Activated CD8-positive, alpha-beta T cell treated with anti-CD3 and anti-CD28 coated beads, Interleukin-2, amount 10 ng/mL, durations not matched to agents 7 days and 5 days (primary cell): ENCODE results near the gene CRISPLD2. TPM values are rescaled to one million over a fixed set of nuclear protein-coding genes. Genes with fewer than 3 reads are reported as not detected.
"Not testable (repeated sequence)": the region's sequence is repeated elsewhere in the genome, so short reads cannot be mapped to it uniquely, and the experiment has no call there.

Experiments used
- ATAC-seq: fragments of 150-1000 bp; cut with Tn5 transposase; one replicate; pipeline ENCODE4 v1.10.0; 2021; ENCODE audit warnings: moderate library complexity
- CTCF ChIA-PET: fragments of 350-600 bp; sonication (Branson Sonifier 250); formaldehyde crosslinking; loops from one replicate; lab custom pipeline; 2021; ENCODE audit warnings: antibody characterized with exemption; lab: Charles Lee
- POLR2A ChIA-PET: fragments of 350-600 bp; sonication (Branson Sonifier 250); formaldehyde crosslinking; loops from one replicate; lab custom pipeline; 2021; ENCODE audit warnings: antibody characterized with exemption; lab: Charles Lee
- DNase-seq: peaks from one replicate; pipeline ENCODE4 v3.0.0-alpha.2; 2020
- H3K27ac Mint-ChIP-seq: one replicate; pipeline ENCODE4 v1.8.0; 2021; ENCODE audit warnings: mild to moderate bottlenecking, mixed read lengths
- H3K27me3 Mint-ChIP-seq: one replicate; pipeline ENCODE4 v1.8.0; 2021; ENCODE audit warnings: low read depth, mixed read lengths
- H3K36me3 Mint-ChIP-seq: one replicate; pipeline ENCODE4 v1.8.0; 2021; ENCODE audit warnings: low read depth, mixed read lengths
- H3K4me1 Mint-ChIP-seq: one replicate; pipeline ENCODE4 v1.8.0; 2021; ENCODE audit warnings: low read depth, mixed read lengths
- H3K4me3 Mint-ChIP-seq: one replicate; pipeline ENCODE4 v1.8.0; 2021; ENCODE audit warnings: mild to moderate bottlenecking, mixed read lengths
- H3K9me3 Mint-ChIP-seq: one replicate; pipeline ENCODE4 v1.8.0; 2022; ENCODE audit warnings: mixed read lengths; ENCODE audit not compliant: insufficient read depth
- total RNA-seq, 2 experiments: library from RNA; stranded (reverse); gene quantifications; one replicate each; pipeline ENCODE4 v1.2.3, GENCODE V29; 2021

CRISPLD2 gene
- total RNA-seq, 2 experiments from 2014 or later, result not detected

DNA sequence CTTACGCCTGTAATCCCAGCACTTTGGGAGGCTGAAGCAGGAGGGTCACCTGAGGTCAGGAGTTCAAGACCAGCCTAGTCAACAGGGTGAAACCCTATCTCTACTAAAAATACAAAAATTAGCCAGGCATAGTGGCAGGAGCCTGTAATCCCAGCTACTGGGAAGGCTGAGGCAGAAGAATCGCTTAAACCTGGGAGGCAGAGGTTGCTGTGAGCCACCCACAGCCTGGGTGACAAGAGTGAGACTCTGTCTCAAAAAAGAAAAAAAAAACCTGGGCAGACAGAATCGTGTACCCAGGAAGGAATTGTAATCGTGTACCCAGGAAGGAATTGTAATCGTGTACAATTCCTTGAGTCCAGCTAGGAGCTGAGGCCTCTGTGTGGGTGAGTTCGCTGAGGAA, 118.8 kb downstream of the CRISPLD2 start:
- DNase-seq, H3K4me3 Mint-ChIP-seq, H3K27me3 Mint-ChIP-seq, H3K9me3 Mint-ChIP-seq, H3K4me1 Mint-ChIP-seq, H3K36me3 Mint-ChIP-seq, H3K27ac Mint-ChIP-seq, CTCF ChIA-PET, ATAC-seq, POLR2A ChIA-PET: not testable (repeated sequence)

- H3K36me3 Mint-ChIP-seq, result no peaks in the 10 kb centered on the region
- H3K4me3 Mint-ChIP-seq, result no peak overlapping the region
- DNase-seq, result no peak
- POLR2A ChIA-PET, result no interaction called here
- CTCF ChIA-PET, result interaction anchor here (2.2 kb wide), 1 partner anchor 11 kb away, joined by 6 read pairs; no protein-coding TSS in a partner anchor
- H3K27me3 Mint-ChIP-seq, result no peaks in the 10 kb centered on the region
- no peaks in the 10 kb centered on the region for H3K4me1 Mint-ChIP-seq
- ATAC-seq, result no peak
- H3K27ac Mint-ChIP-seq, result no peak overlapping the region
- H3K9me3 Mint-ChIP-seq, result no peaks in the 10 kb centered on the region
These were observed 121.1 kb downstream of the CRISPLD2 start for GRCh38 chr16:84940670-84941551.

- Mint-ChIP-seq H3K36me3 (no peaks in the 10 kb centered on the region), H3K4me3 (no peak overlapping the region), H3K27me3 (no peaks in the 10 kb centered on the region), H3K9me3 (no peaks in the 10 kb centered on the region), H3K4me1 (no peaks in the 10 kb centered on the region), H3K27ac (no peak overlapping the region)
- ATAC-seq (no peak), DNase-seq (no peak)
- ChIA-PET CTCF (interaction anchor here (2.2 kb wide), 1 partner anchor 10 kb away, joined by 6 read pairs; no protein-coding TSS in a partner anchor), POLR2A (no interaction called here)
These were observed 122.1 kb downstream of the CRISPLD2 start for GRCh38 chr16:84941921-84942320.

- Mint-ChIP-seq H3K4me3 (no peak overlapping the region), H3K27me3 (no peaks in the 10 kb centered on the region), H3K27ac (no peak overlapping the region), H3K36me3 (no peaks in the 10 kb centered on the region), H3K9me3 (no peaks in the 10 kb centered on the region), H3K4me1 (no peaks in the 10 kb centered on the region)
- CTCF ChIA-PET, result interaction anchor here (2.2 kb wide), 1 partner anchor 9 kb away, joined by 6 read pairs; no protein-coding TSS in a partner anchor
- POLR2A ChIA-PET, result no interaction called here
- DNase-seq, result no peak
- no peak for ATAC-seq
These were observed 123.0 kb downstream of the CRISPLD2 start for GRCh38 chr16:84942786-84943185.

GRCh38 chr16:84943620-84944019, 123.8 kb downstream of the CRISPLD2 start:
- Mint-ChIP-seq H3K9me3 (no peaks in the 10 kb centered on the region), H3K27me3 (no peaks in the 10 kb centered on the region), H3K36me3 (no peaks in the 10 kb centered on the region), H3K4me1 (no peaks in the 10 kb centered on the region), H3K4me3 (no peak overlapping the region), H3K27ac (no peak overlapping the region)
- ChIA-PET CTCF (no interaction called here), POLR2A (no interaction called here)
- no peak for DNase-seq
- ATAC-seq, result no peak

GRCh38 chr16:84947022-84947421, 127.2 kb downstream of the CRISPLD2 start:
- no peaks in the 10 kb centered on the region for H3K36me3 Mint-ChIP-seq
- peaks cover 7% of the 10 kb centered on the region for H3K27me3 Mint-ChIP-seq
- DNase-seq, result no peak
- peaks cover 1% of the 10 kb centered on the region for H3K4me1 Mint-ChIP-seq
- no peak overlapping the region for H3K27ac Mint-ChIP-seq
- no peak overlapping the region for H3K4me3 Mint-ChIP-seq
- CTCF ChIA-PET, result no interaction called here
- no peak for ATAC-seq
- H3K9me3 Mint-ChIP-seq, result no peaks in the 10 kb centered on the region
- POLR2A ChIA-PET, result no interaction called here

GRCh38 chr16:84947996-84948850, 128.4 kb downstream of the CRISPLD2 start:
- Mint-ChIP-seq H3K36me3 (no peaks in the 10 kb centered on the region), H3K9me3 (no peaks in the 10 kb centered on the region), H3K4me1 (peaks cover 4% of the 10 kb centered on the region), H3K27me3 (peaks cover 7% of the 10 kb centered on the region), H3K27ac (no peak overlapping the region), H3K4me3 (no peak overlapping the region)
- DNase-seq (no peak), ATAC-seq (peak; percentile 33)
- CTCF ChIA-PET, result no interaction called here
- POLR2A ChIA-PET, result no interaction called here

- H3K36me3 Mint-ChIP-seq, result no peaks in the 10 kb centered on the region
- H3K4me3 Mint-ChIP-seq, result no peak overlapping the region
- no peak overlapping the region for H3K27ac Mint-ChIP-seq
- no peaks in the 10 kb centered on the region for H3K9me3 Mint-ChIP-seq
- CTCF ChIA-PET, result interaction anchor here (1.3 to 6.7 kb wide), 2 partner anchors 17 to 196 kb away, joined by 4 to 136 read pairs; no protein-coding TSS in a partner anchor
- peaks cover 6% of the 10 kb centered on the region for H3K4me1 Mint-ChIP-seq
- H3K27me3 Mint-ChIP-seq, result peaks cover 7% of the 10 kb centered on the region
- POLR2A ChIA-PET, result no interaction called here
- DNase-seq (no peak), ATAC-seq (no peak)
These were observed 129.2 kb downstream of the CRISPLD2 start for GRCh38 chr16:84948851-84949610.

GRCh38 chr16:84949772-84950436, 130.1 kb downstream of the CRISPLD2 start:
- ATAC-seq, result no peak
- no peak for DNase-seq
- Mint-ChIP-seq H3K36me3 (no peaks in the 10 kb centered on the region), H3K4me3 (no peak overlapping the region), H3K9me3 (no peaks in the 10 kb centered on the region), H3K4me1 (peaks cover 6% of the 10 kb centered on the region), H3K27me3 (peaks cover 7% of the 10 kb centered on the region), H3K27ac (no peak overlapping the region)
- ChIA-PET POLR2A (no interaction called here), CTCF (interaction anchor here (0.9 to 6.7 kb wide), 6 partner anchors 14 to 197 kb away, joined by 3 to 136 read pairs (median 4); no protein-coding TSS in a partner anchor)

GRCh38 chr16:84950906-84951305, 131.1 kb downstream of the CRISPLD2 start:
- peaks cover 7% of the 10 kb centered on the region for H3K27me3 Mint-ChIP-seq
- H3K4me1 Mint-ChIP-seq, result peaks cover 6% of the 10 kb centered on the region
- no peak overlapping the region for H3K4me3 Mint-ChIP-seq
- no peaks in the 10 kb centered on the region for H3K9me3 Mint-ChIP-seq
- DNase-seq (peak; percentile 53), ATAC-seq (peak; percentile 29)
- CTCF ChIA-PET, result interaction anchor here (0.9 to 6.7 kb wide), 10 partner anchors 13 to 198 kb away, joined by 3 to 136 read pairs (median 4); no protein-coding TSS in a partner anchor
- no peak overlapping the region for H3K27ac Mint-ChIP-seq
- POLR2A ChIA-PET, result no interaction called here
- no peaks in the 10 kb centered on the region for H3K36me3 Mint-ChIP-seq
